GM19455 (cell line): ENCODE data around the gene LITAF.
A peak's percentile ranks its signal among the peaks of the same experiment; 100 is the strongest.

Source experiments
- ATAC-seq: cut with Tn5 transposase; IDR thresholded peaks from one replicate; pipeline ENCODE4 v1.9.1; 2021; ENCODE audit not compliant: unreplicated experiment

Gene LITAF

GRCh38 chr16:11586856-11587642 lies at the start of gene LITAF:
Gene LITAF (minus strand): TSS chr16:11586919. CDS start chr16:11556730, 30,189 bp downstream.
- ATAC-seq: peak; percentile 55

- ATAC-seq: no peak
These were observed 49.5 kb upstream of the LITAF start for GRCh38 chr16:11636172-11636721.

- ATAC-seq: no peak
These were observed 49.0 kb upstream of the LITAF start for GRCh38 chr16:11635679-11636171.

GRCh38 chr16:11635113-11635652 lies 48.5 kb upstream of the LITAF start:
- no peak for ATAC-seq

- ATAC-seq: no peak
These were observed 47.6 kb upstream of the LITAF start for GRCh38 chr16:11634312-11634711.

- no peak for ATAC-seq
These were observed 46.4 kb upstream of the LITAF start for GRCh38 chr16:11633113-11633512.

- no peak for ATAC-seq
These were observed 45.8 kb upstream of the LITAF start for GRCh38 chr16:11632455-11632939.

- no peak for ATAC-seq
These were observed 44.5 kb upstream of the LITAF start for GRCh38 chr16:11631214-11631613.

- no peak for ATAC-seq
These were observed 44.0 kb upstream of the LITAF start for GRCh38 chr16:11630768-11631056.

GRCh38 chr16:11630046-11630767 lies 43.5 kb upstream of the LITAF start:
- no peak for ATAC-seq

GRCh38 chr16:11629071-11630030 lies 42.6 kb upstream of the LITAF start:
- ATAC-seq: no peak

- ATAC-seq: no peak
These were observed 41.2 kb upstream of the LITAF start for GRCh38 chr16:11627822-11628457.

- ATAC-seq: no peak
These were observed 40.6 kb upstream of the LITAF start for GRCh38 chr16:11627292-11627663.

- ATAC-seq: no peak
These were observed 40.1 kb upstream of the LITAF start for GRCh38 chr16:11626657-11627291.

GRCh38 chr16:11625769-11626168 lies 39.0 kb upstream of the LITAF start:
- ATAC-seq: no peak

- ATAC-seq: no peak
These were observed 38.2 kb upstream of the LITAF start for GRCh38 chr16:11624636-11625607.

- ATAC-seq: no peak
These were observed 37.5 kb upstream of the LITAF start for GRCh38 chr16:11624205-11624604.

- ATAC-seq: no peak
These were observed 35.4 kb upstream of the LITAF start for GRCh38 chr16:11621920-11622651.
